PFSK-1 (cell line): ENCODE results near the gene HINT2.

Experiments
- FOXP2 ChIP-seq: optimal IDR thresholded peaks from 2 replicates; pipeline ENCODE3; 2011; ENCODE audit warnings: borderline replicate concordance, control low read depth, inconsistent platforms; ENCODE audit not compliant: insufficient read depth; ENCODE audit errors: extremely low read length, extremely low read depth
- POLR2AphosphoS5 ChIP-seq: IDR thresholded peaks from 2 replicates; pipeline ENCODE4 v1.6.1; 2012; ENCODE audit warnings: low read depth, mild to moderate bottlenecking, control low read depth, low read length, moderate library complexity
- REST ChIP-seq, 2 experiments: IDR thresholded peaks; 2 replicates each; pipeline versions ENCODE4 v1.6.1 to v1.8.0; 2011 to 2012; ENCODE audit warnings: low read depth in 2 of 2, low read length in 2 of 2, control low read depth in 1 of 2, inconsistent platforms in 1 of 2, mild to moderate bottlenecking in 1 of 2, moderate library complexity in 1 of 2; ENCODE audit not compliant: insufficient read depth in 1 of 2
- SIN3A ChIP-seq: IDR thresholded peaks from 2 replicates; pipeline ENCODE4 v1.6.1; 2012; ENCODE audit warnings: mild to moderate bottlenecking, low read length, moderate library complexity, borderline replicate concordance; ENCODE audit not compliant: insufficient read depth
- TAF1 ChIP-seq: IDR thresholded peaks from 2 replicates; pipeline ENCODE4 v1.6.1; 2012; ENCODE audit warnings: low read length, control low read depth, borderline replicate concordance; ENCODE audit not compliant: insufficient read depth

The HINT2 gene

DNA sequence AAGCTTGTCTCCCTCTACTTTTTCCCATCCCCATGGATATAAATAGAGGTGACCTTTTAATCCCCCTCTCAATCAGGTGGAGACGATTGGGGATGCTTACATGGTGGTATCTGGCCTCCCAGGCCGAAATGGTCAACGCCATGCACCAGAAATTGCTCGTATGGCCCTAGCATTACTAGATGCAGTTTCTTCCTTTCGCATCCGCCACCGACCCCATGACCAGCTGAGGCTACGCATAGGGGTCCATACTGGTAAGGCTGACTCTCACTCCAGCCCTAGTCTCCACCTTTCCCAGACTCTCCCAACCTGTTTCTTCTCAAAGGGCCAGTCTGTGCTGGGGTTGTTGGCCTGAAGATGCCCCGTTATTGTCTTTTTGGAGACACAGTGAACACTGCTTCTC lies 6.4 kb downstream of the HINT2 start:
- no peak for TF ChIP-seq FOXP2
- TF ChIP-seq SIN3A = no peak

GRCh38 chr9:35806101-35806500 lies 8.7 kb downstream of the HINT2 start:
- TF ChIP-seq REST (IDR thresholded peaks at IDR 0.05; ENCODE audit: insufficient read depth in 1 of 2, low read depth in 2 of 2, low read length in 2 of 2) (no peak), POLR2AphosphoS5 (no peak), SIN3A (no peak)

- TF ChIP-seq TAF1 = no peak
- no peak for TF ChIP-seq FOXP2
- TF ChIP-seq SIN3A = no peak
- TF ChIP-seq POLR2AphosphoS5 = no peak
- TF ChIP-seq REST (IDR thresholded peaks at IDR 0.05; ENCODE audit: insufficient read depth in 1 of 2, low read depth in 2 of 2, low read length in 2 of 2) = no peak
Observed at GRCh38 chr9:35801328-35802128, 13.3 kb downstream of the HINT2 start.

DNA sequence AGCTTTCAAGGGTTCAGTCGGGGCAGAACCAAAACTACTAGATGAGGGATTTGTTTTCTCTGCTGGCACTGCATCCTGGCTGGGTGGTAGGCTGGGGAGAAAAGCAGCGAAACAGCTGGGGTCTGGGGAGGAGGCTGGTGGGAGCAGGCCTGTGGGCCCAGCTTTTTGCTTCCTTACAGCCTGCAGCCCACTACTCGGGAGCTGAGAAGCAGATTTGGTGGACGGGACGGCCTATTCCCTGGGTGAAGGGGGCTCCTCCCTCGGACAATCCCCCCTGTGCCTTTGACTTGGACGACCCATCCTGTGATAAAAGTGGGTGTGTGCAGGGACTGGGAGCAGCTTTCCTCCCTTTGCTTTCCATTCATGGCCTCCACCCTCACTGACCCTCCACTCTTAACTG lies 14.3 kb downstream of the HINT2 start:
- TF ChIP-seq POLR2AphosphoS5 (no peak), SIN3A (no peak), REST (IDR thresholded peaks at IDR 0.05; ENCODE audit: insufficient read depth in 1 of 2, low read depth in 2 of 2, low read length in 2 of 2) (no peak), TAF1 (no peak), FOXP2 (no peak)

GRCh38 chr9:35798658-35799374 lies 16.0 kb downstream of the HINT2 start:
- TF ChIP-seq POLR2AphosphoS5 = no peak
- TF ChIP-seq TAF1 = no peak
- TF ChIP-seq REST (IDR thresholded peaks at IDR 0.05; ENCODE audit: insufficient read depth in 1 of 2, low read depth in 2 of 2, low read length in 2 of 2) = no peak
